Prostate gland (tissue), 2 donors: ENCODE results near the gene PNLIPRP1.

Source experiments
- CTCF ChIP-seq, 4 experiments: fragments of 200-600 bp in 2 of 4; fragments of 450-650 bp in 2 of 4; sonication (generic) in 2 of 4; IDR thresholded peaks; 1 replicate in 3 of 4; 2 replicates in 1 of 4; pipeline ENCODE4 v1.5.1; 2016 to 2019; ENCODE audit warnings: antibody characterized with exemption in 4 of 4, mild to moderate bottlenecking in 2 of 4, moderate library complexity in 2 of 4
- POLR2A ChIP-seq: fragments of 450-650 bp; IDR thresholded peaks from one replicate; pipeline ENCODE4 v1.6.1; 2016; ENCODE audit warnings: antibody characterized with exemption, mild to moderate bottlenecking
- POLR2AphosphoS5 ChIP-seq: sonication (generic); formaldehyde crosslinking; IDR thresholded peaks from one replicate; pipeline ENCODE4 v1.6.1; 2017; ENCODE audit warnings: antibody characterized with exemption

GRCh38 chr10:116545122-116545521 lies 45.6 kb upstream of the PNLIPRP1 start:
- TF ChIP-seq CTCF (IDR thresholded peaks at IDR 0.05) (no peak), POLR2A (no peak), POLR2AphosphoS5 (no peak)
